ENCODE data around the gene ANKRD39.

GRCh38 chr2:96859681-96860064 is 1.9 kb upstream of the ANKRD39 start:
- TF ChIP-seq, protein P1, sequence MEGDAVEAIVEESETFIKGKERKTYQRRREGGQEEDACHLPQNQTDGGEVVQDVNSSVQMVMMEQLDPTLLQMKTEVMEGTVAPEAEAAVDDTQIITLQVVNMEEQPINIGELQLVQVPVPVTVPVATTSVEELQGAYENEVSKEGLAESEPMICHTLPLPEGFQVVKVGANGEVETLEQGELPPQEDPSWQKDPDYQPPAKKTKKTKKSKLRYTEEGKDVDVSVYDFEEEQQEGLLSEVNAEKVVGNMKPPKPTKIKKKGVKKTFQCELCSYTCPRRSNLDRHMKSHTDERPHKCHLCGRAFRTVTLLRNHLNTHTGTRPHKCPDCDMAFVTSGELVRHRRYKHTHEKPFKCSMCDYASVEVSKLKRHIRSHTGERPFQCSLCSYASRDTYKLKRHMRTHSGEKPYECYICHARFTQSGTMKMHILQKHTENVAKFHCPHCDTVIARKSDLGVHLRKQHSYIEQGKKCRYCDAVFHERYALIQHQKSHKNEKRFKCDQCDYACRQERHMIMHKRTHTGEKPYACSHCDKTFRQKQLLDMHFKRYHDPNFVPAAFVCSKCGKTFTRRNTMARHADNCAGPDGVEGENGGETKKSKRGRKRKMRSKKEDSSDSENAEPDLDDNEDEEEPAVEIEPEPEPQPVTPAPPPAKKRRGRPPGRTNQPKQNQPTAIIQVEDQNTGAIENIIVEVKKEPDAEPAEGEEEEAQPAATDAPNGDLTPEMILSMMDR (IDR thresholded peaks at IDR 0.05), result no peak
- TF ChIP-seq POLR2AphosphoS5 (IDR thresholded peaks at IDR 0.05) (no peak), POLR2A (IDR thresholded peaks at IDR 0.05) (no peak)

All from gastroesophageal sphincter (tissue), 3 donors.